A673 (cell line): Measurements from ENCODE around the gene GDF11.

ENCODE experiments used
- CTCF ChIP-seq: fragments of 300-800, 200-600 bp; sonication (generic); conservative IDR thresholded peaks from 2 replicates; pipeline ENCODE4 v1.5.1; 2017; ENCODE audit warnings: low read depth, mild to moderate bottlenecking, antibody characterized with exemption, low read length, moderate library complexity, mixed read lengths
- EZH2 ChIP-seq: fragments of 200-600 bp; sonication (generic); IDR thresholded peaks from 2 replicates; pipeline ENCODE4 v1.6.1; 2017; ENCODE audit warnings: borderline replicate concordance, low read depth, mild to moderate bottlenecking, mixed read lengths, antibody characterized with exemption, low read length; ENCODE audit not compliant: poor library complexity, severe bottlenecking

DNA sequence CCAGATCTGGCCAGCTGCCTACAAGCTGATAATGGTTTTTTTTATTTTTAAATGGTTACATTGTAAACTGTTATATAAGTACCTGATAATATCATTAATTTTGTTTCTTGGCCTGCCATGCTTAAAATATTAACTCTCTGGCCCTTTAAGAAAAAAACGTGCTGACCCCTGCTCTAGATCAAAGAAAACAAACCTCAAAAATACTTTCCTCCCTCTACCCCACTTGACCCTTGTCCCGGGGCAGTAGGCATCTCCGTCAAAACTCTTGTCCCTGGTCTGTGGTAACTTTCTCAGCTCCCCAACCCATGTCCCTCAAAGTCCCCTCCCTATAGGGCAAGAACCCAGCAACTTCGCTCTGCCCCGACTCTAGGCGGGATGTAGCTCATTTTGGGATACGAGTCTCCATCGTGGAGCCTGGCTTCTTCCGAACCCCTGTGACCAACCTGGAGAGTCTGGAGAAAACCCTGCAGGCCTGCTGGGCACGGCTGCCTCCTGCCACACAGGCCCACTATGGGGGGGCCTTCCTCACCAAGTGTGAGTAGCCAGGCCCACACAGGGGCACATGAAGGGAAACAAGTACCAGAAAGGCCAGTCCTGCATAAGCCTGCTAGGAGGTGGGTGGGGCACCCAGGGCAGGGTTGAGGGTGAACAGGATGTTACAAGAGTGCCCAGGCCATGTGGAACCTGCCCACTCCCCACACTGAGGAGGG, 19.3 kb upstream of the GDF11 start:
- TF ChIP-seq CTCF (no peak), EZH2 (no peak)
